ENCODE measurements around the gene GLCCI1. TPM values are rescaled to one million over a fixed set of nuclear protein-coding genes. Genes with fewer than 3 reads are reported as not detected.
A peak's percentile ranks its signal among the peaks of the same experiment; 100 is the strongest.

GLCCI1 gene
- total and polyA plus RNA-seq, 11 donors: 1.5 to 10.8 (median 6.3) TPM

DNA sequence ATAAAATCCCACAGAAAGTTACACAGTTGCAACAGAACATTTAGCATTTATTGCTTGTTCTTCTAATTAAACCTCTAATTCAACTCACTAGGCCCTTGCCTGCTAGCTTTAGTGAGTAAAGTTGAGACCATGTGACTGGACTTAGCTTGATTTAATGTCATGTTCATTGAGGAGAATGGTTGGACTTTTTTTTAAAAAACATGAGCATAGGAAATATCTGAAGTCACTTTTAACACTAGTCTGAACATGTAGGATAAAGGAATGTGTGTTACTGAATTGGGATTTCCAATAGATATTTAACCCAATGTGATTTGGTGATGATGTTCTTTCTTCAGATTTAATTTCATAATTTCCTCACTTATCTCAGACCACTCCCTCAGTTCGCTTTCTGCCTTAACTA lies 24.6 kb upstream of the GLCCI1 start:
- no peaks in the 10 kb centered on the region for H3K36me3 ChIP-seq
- 89 to 93% (median 92%) methylated on average over 1 of the region's 1 CpG for WGBS, 4 donors
- no peak overlapping the region for H3K4me3 ChIP-seq
- peaks cover 0 to 3% (median 0%) of the 10 kb centered on the region in 12 donors for H3K4me1 ChIP-seq
- H3K27ac ChIP-seq: peak overlapping the region in 1 of 12 donors; percentile 5
- no peaks in the 10 kb centered on the region for H3K9me3 ChIP-seq
- TF ChIP-seq POLR2A (IDR thresholded peaks at IDR 0.05): no peak
- TF ChIP-seq, protein P1, sequence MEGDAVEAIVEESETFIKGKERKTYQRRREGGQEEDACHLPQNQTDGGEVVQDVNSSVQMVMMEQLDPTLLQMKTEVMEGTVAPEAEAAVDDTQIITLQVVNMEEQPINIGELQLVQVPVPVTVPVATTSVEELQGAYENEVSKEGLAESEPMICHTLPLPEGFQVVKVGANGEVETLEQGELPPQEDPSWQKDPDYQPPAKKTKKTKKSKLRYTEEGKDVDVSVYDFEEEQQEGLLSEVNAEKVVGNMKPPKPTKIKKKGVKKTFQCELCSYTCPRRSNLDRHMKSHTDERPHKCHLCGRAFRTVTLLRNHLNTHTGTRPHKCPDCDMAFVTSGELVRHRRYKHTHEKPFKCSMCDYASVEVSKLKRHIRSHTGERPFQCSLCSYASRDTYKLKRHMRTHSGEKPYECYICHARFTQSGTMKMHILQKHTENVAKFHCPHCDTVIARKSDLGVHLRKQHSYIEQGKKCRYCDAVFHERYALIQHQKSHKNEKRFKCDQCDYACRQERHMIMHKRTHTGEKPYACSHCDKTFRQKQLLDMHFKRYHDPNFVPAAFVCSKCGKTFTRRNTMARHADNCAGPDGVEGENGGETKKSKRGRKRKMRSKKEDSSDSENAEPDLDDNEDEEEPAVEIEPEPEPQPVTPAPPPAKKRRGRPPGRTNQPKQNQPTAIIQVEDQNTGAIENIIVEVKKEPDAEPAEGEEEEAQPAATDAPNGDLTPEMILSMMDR (IDR thresholded peaks at IDR 0.05): no peak
- intact Hi-C loops (cut with DNase I): no loop called here
- no peak for ATAC-seq
- no peaks in the 10 kb centered on the region for H3K27me3 ChIP-seq
- no peak for DNase-seq

DNA sequence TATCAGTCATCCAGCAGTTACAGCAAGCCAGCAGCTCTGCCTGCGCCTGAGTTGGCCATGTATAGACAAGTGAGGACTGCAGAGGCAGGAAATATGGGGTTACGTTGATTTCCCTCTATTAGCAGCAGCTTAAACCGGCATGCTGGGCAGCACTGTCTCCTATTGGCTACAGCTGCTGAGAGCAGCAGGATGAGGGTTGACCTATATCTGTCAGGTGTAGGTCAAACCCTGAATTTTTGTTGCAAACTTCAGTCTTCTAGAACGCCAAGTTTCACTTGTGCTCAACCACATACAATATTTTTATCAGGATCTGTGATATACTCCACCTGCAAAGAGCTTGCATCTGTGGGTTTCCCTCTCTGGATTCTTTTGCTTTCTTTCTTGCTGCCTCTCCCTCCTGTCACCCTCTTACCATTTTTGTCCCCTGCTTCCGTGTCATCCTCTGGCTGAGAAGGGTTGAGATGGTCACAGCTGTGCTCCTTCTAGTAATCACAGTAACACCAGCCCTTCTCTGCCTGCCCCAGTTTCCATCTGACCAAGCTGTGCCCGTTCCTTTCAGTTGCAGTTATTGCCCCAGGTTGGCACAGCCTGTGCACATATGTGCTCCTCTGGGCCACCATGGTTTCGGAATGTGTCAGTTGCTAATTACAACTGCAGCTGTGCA lies 23.8 kb upstream of the GLCCI1 start:
- no peak for TF ChIP-seq POLR2A (IDR thresholded peaks at IDR 0.05)
- TF ChIP-seq, protein P1 (IDR thresholded peaks at IDR 0.05): no peak
- H3K27me3 ChIP-seq: no peaks in the 10 kb centered on the region
- 66 to 80% (median 74%) methylated on average over 7 of the region's 7 CpGs for WGBS, 4 donors
- H3K4me1 ChIP-seq: peaks cover 0 to 3% (median 0%) of the 10 kb centered on the region in 12 donors
- H3K9me3 ChIP-seq: no peaks in the 10 kb centered on the region
- H3K36me3 ChIP-seq: no peaks in the 10 kb centered on the region
- peak in 1 of 4 donors; percentile 26 for ATAC-seq
- no peak for DNase-seq
- intact Hi-C loops (cut with DNase I): loop anchor here in 1 of 10 donors (5.0 kb wide), 1 partner anchor 113 kb away; no protein-coding TSS in a partner anchor
- no peak overlapping the region for H3K4me3 ChIP-seq
- H3K27ac ChIP-seq: peak overlapping the region in 1 of 12 donors; percentile 5

DNA sequence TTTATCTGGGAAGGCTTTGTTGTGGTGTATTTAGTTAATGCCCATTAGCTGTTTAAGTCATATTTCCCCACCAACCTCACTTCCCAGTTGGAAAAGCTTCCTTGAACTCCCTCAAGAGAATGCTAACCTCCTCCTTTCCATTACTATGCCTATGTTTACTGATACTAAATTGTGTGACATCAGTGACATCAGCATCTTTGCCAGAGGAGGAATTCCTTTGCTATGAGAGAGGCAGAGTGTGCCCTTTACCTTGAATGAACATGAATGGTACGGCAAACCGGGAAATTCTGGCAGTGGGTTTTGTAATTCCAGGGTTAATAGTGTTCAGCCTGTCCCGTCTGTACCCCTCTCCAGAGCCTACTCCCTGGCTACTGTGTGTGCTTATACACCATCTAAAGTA lies 22.1 kb upstream of the GLCCI1 start:
- peaks cover 0 to 3% (median 0%) of the 10 kb centered on the region in 12 donors for H3K4me1 ChIP-seq
- no peaks in the 10 kb centered on the region for H3K27me3 ChIP-seq
- no peaks in the 10 kb centered on the region for H3K36me3 ChIP-seq
- TF ChIP-seq, protein P1 (IDR thresholded peaks at IDR 0.05): no peak
- no peak for TF ChIP-seq POLR2A (IDR thresholded peaks at IDR 0.05)
- H3K4me3 ChIP-seq: no peak overlapping the region
- DNase-seq (no peak), ATAC-seq (no peak)
- WGBS, 4 donors: 96 to 100% (median 97%) methylated on average over 3 of the region's 3 CpGs
- intact Hi-C loops (cut with DNase I): loop anchor here in 1 of 10 donors (5.0 kb wide), 1 partner anchor 111 kb away; no protein-coding TSS in a partner anchor
- no peak overlapping the region for H3K27ac ChIP-seq
- peaks cover 0 to 3% (median 0%) of the 10 kb centered on the region in 12 donors for H3K9me3 ChIP-seq

DNA sequence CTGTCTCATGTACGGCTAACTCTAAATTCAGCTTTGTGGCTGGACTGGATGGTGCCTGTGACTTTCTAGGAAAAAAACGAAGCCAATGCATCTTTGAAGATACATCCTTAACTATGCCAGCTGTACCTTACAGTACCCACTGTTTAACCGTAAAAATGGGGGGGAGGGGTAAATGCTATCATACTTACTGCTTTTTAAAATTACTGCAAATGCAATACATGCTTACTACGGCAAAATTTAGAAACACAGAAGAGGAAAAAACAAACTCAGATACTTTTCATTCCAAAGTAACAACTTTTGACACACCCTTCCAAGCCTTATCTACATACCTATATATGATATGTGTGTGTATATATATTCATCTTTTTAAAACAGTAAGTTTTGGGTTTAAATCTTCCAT lies 20.4 kb upstream of the GLCCI1 start:
- Histone ChIP-seq H3K4me1 (peaks cover 0 to 3% (median 0%) of the 10 kb centered on the region in 12 donors), H3K36me3 (no peaks in the 10 kb centered on the region), H3K27ac (no peak overlapping the region), H3K4me3 (no peak overlapping the region), H3K9me3 (peaks cover 0 to 3% (median 0%) of the 10 kb centered on the region in 12 donors), H3K27me3 (no peaks in the 10 kb centered on the region)
- intact Hi-C loops (cut with DNase I): loop anchor here in 1 of 10 donors (5.0 kb wide), 1 partner anchor 109 kb away; no protein-coding TSS in a partner anchor
- TF ChIP-seq, protein P1 (IDR thresholded peaks at IDR 0.05): no peak
- TF ChIP-seq POLR2A (IDR thresholded peaks at IDR 0.05): no peak
- DNase-seq (no peak), ATAC-seq (no peak)
- WGBS, 4 donors: 72 to 95% (median 92%) methylated on average over 4 of the region's 4 CpGs
